IPS-15b (cell line): ENCODE data around the gene NAA60.
"Not testable (repeated sequence)": the region's sequence is repeated elsewhere in the genome, so short reads cannot be mapped to it uniquely, and the experiment has no call there.

Experiments used
- H3K27me3 ChIP-seq: one replicate; pipeline ENCODE4 v1.6.1; 2013; ENCODE audit warnings: low read length; ENCODE audit not compliant: control insufficient read depth, insufficient read depth
- H3K36me3 ChIP-seq: one replicate; pipeline ENCODE4 v1.6.1; 2013; ENCODE audit warnings: low read length; ENCODE audit not compliant: control insufficient read depth, insufficient read depth
- H3K4me1 ChIP-seq: one replicate; pipeline ENCODE4 v1.6.1; 2013; ENCODE audit warnings: mild to moderate bottlenecking, low read length; ENCODE audit not compliant: control insufficient read depth, insufficient read depth
- H3K4me3 ChIP-seq: one replicate; pipeline ENCODE4 v1.5.1; 2013; ENCODE audit warnings: low read depth, low read length
- H3K9ac ChIP-seq: one replicate; pipeline ENCODE4 v1.6.1; 2013; ENCODE audit warnings: low read depth, mild to moderate bottlenecking, low read length
- H3K9me3 ChIP-seq: one replicate; pipeline ENCODE4 v1.6.1; 2013; ENCODE audit warnings: mild to moderate bottlenecking, low read length; ENCODE audit not compliant: control insufficient read depth, insufficient read depth

NAA60 gene

DNA sequence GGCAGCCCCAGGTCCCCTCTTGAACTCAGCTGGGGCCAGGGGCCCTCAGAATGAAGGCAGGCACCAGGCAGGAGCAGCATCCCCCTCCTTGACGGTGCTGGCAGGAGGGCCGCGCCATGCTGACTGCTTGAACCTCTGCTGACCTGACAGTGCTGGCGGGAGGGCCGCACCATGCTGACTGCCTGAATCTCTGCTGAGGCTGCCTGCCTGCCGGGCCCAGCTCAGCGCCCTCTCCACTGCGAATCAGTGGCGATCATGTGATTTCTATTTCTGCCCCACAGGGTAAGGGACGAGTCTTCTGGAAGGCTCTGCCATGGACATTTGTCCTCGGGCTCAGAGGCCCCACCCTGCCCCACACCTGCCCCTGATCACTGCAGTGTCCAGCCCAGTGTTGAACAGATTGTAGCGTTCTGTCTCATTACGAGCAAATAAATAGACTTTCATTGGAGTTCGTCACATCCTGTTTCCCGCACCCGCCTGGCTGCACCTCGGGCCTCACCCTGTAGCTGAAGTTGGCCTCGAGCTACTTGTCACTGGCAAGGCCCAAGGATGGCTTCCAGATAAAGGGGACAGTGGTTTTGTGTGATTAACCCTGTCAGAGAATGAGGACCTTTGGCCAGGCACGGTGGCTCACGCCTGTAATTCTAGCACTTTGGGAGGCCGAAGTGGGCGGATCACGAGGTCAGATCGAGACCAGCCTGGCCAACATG lies 43.2 kb downstream of the NAA60 start:
- Histone ChIP-seq H3K9me3 (no peaks in the 10 kb centered on the region), H3K4me3 (no peak overlapping the region), H3K9ac (no peak overlapping the region), H3K4me1 (no peaks in the 10 kb centered on the region), H3K27me3 (no peaks in the 10 kb centered on the region), H3K36me3 (peaks cover 43% of the 10 kb centered on the region)

DNA sequence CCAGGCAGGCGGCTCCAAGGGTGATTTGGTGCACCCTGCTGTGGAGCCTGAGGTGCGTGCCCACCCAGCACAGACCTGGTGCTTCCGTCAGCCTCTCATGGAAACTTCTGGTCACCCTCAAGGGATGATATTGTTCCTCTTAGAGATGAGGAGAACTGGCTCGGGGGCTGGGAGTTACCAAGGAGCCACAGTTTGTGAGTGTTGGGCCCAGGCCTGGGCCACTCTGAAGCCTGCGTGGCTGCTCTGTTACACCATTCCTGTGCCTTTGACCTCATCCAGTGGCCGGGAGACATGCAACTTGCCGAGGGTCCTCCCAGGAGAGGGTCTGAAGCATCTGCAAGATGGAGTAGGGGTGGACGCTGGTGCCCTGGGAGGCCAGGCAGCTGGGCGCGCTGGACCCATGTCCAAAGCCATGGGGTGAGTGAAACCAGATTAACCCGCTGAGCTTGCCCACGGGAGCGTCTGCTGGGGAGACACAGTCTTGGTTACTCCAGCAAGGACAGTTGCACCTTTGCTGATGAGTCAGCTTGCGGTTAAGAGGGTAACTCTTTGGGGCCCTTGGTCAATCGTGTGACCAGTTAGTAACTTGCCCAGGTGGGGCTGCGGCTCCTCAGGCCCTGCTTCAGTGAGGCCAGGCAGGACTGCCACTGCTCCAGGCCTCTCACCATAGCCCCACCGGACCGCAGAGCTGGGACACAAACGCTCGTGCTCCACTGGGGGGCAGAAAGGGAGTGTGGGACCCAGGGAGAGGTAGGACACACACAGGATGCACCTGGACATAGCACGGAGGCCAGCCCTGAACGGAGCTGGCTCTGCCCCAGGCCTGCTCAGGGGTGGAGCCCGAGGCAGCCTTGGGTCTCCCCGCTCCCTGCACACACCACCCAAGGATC lies 44.3 kb downstream of the NAA60 start:
- H3K4me1 ChIP-seq, result no peaks in the 10 kb centered on the region

GRCh38 chr16:3488801-3489200 lies 45.3 kb downstream of the NAA60 start:
- no peak overlapping the region for H3K4me3 ChIP-seq
- no peaks in the 10 kb centered on the region for H3K4me1 ChIP-seq
- no peaks in the 10 kb centered on the region for H3K9me3 ChIP-seq
- H3K9ac ChIP-seq, result no peak overlapping the region
- peaks cover 28% of the 10 kb centered on the region for H3K36me3 ChIP-seq
- no peaks in the 10 kb centered on the region for H3K27me3 ChIP-seq

More for the DNA sequence above, 44.3 kb downstream of the NAA60 start:
- H3K4me3 ChIP-seq, result no peak overlapping the region
- H3K27me3 ChIP-seq, result no peaks in the 10 kb centered on the region
- H3K9ac ChIP-seq, result no peak overlapping the region
- peaks cover 38% of the 10 kb centered on the region for H3K36me3 ChIP-seq
- H3K9me3 ChIP-seq, result no peaks in the 10 kb centered on the region

DNA sequence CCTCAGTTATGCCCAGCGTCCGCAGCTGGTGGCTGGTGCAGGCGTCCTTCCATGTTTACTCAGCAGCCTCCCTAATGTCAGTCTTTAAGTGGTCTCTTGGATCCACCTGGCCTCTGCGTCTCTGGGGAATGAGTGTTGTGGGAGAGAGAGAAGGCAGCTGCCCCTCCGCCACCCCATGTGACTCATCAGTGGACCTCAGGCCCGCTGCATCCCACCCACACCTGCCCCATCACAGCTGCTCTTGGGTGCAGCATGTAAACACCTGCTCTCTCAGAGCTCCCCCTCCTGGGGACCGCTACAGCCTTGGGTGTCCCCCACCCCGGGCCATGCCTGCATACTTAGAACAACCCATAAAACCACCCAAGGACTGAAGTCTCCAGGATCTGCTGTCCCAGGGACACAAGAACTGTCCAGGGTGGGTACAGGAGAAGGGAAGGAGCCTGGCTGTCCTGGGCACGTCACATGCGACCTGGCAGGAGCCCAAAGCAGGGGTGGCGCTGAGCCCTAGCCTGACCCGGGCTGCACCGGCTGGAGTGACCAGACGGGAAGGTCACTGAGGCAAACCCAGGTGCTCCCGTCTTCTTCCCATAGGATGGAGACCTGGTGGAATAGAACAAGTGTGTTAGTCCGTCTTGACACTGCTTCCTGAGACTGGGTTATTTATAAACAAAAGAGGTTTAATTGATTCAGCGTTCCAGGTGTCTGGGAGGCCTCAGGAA lies 47.6 kb downstream of the NAA60 start:
- H3K36me3 ChIP-seq, result peaks cover 8% of the 10 kb centered on the region
- H3K9ac ChIP-seq, result no peak overlapping the region
- no peaks in the 10 kb centered on the region for H3K27me3 ChIP-seq
- no peak overlapping the region for H3K4me3 ChIP-seq
- H3K4me1 ChIP-seq, result no peaks in the 10 kb centered on the region
- no peaks in the 10 kb centered on the region for H3K9me3 ChIP-seq

DNA sequence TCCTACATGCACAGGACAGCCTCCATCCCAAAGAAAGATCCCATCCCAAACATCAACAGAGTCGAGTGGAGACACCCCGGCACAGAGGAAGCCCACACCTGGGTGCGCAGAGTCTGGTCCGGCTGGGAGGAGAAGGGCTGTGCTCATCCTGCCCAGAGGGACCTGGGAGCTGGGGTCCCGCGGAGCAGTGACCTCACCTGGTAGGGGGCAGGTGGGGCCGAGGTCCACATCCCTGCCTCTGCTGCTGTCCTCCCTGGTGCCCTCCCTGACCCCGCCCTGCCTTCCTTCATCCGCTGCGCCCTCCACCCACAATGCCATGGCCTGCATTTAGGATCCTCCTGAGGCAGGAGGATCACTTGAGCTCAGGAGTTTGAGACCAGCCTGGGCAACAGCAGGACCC lies 48.9 kb downstream of the NAA60 start:
- Histone ChIP-seq H3K4me1 (no peaks in the 10 kb centered on the region), H3K9ac (no peak overlapping the region), H3K27me3 (no peaks in the 10 kb centered on the region), H3K9me3 (no peaks in the 10 kb centered on the region), H3K4me3 (no peak overlapping the region), H3K36me3 (no peaks in the 10 kb centered on the region)

DNA sequence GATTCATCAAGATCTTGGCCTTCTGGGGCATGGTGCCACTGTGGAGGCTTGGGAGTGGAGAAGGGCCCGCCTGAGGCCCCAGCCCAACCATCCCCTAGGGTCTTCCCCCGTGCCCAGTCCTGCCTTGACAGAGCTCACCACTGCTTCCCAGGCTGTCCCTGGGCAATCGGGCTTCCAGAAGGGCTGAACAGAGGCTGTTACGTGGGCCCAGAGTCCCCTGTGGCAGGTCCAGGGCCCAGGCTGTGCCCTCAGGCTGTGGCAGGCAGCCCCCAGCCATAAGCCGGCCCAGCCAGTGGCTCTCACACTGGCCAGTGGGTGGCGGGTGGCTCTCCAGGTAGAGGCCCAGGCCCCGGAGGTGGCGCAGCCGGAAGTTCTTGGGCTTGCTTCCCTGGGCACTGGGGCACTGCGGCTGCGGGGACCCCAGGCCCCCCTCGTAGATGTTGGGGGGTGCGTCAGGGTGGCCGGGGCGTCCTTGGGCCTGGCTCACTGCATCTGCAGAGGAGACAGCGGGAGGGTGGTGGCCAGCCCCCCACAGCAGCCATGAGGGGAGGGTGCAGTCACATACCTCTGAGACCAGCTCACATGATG lies 51.0 kb downstream of the NAA60 start:
- Histone ChIP-seq H3K9ac (no peak overlapping the region), H3K27me3 (no peaks in the 10 kb centered on the region), H3K9me3 (no peaks in the 10 kb centered on the region), H3K4me1 (no peaks in the 10 kb centered on the region), H3K36me3 (no peaks in the 10 kb centered on the region), H3K4me3 (no peak overlapping the region)

DNA sequence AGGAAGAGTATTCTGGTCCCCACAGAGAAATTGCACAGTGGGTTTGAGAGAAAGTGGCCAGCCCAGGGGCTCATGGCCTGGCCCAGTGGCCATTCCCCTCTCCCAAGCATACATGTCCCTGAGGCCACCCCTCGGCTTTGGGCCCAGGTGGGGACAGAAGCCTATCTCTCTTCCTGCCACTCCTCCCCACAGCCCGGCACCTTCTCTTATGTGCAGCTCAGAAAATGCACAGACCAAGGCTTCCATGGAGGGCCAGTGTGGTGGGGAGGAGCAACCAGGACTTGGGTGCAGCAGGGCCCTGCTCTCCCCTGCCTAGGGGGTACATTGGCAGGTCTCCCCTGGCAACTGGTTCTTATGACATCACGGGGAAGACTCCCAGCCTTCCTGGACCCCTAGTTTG lies 51.7 kb downstream of the NAA60 start, which contains the start of gene C16orf90:
C16orf90 (minus strand) TSS at position 314 of the 400 bp plus-strand sequence; CDS start at position 246, 68 bp downstream.
- H3K4me1 ChIP-seq, result no peaks in the 10 kb centered on the region
- no peak within 1 kb of the TSS for H3K4me3 ChIP-seq
- no peaks in the 10 kb centered on the region for H3K9me3 ChIP-seq
- H3K36me3 ChIP-seq, result no peaks in the 10 kb centered on the region
- no peaks in the 10 kb centered on the region for H3K27me3 ChIP-seq
- H3K9ac ChIP-seq, result no peak within 1 kb of the TSS

GRCh38 chr16:3496386-3496785 lies 52.9 kb downstream of the NAA60 start:
- no peak overlapping the region for H3K4me3 ChIP-seq
- no peaks in the 10 kb centered on the region for H3K36me3 ChIP-seq
- no peaks in the 10 kb centered on the region for H3K9me3 ChIP-seq
- no peak overlapping the region for H3K9ac ChIP-seq
- no peaks in the 10 kb centered on the region for H3K4me1 ChIP-seq
- no peaks in the 10 kb centered on the region for H3K27me3 ChIP-seq

DNA sequence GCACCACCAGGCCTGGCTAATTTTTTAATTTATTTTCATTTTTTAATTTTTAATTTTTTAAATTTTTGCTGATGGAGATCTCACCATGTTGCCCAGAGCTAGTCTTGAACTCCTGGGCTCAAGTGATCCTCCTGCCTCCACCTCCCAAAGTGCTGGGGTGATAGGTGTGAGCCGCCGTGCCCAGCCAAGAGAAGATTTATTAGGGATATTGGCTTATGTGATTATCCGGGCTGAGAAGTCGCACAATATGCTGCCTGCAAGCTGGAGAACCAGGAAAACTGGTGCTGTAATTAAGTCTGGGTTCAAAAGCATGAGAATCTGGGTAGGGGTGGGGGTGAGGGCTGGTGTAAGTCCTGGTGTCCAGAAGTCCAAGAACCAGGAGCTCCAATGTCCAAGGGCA lies 54.3 kb downstream of the NAA60 start:
- no peaks in the 10 kb centered on the region for H3K36me3 ChIP-seq
- peaks cover 2% of the 10 kb centered on the region for H3K4me1 ChIP-seq
- no peak overlapping the region for H3K4me3 ChIP-seq
- no peaks in the 10 kb centered on the region for H3K27me3 ChIP-seq
- H3K9ac ChIP-seq, result no peak overlapping the region
- no peaks in the 10 kb centered on the region for H3K9me3 ChIP-seq

- Histone ChIP-seq H3K4me3 (no peak overlapping the region), H3K9me3 (no peaks in the 10 kb centered on the region), H3K27me3 (no peaks in the 10 kb centered on the region), H3K36me3 (no peaks in the 10 kb centered on the region), H3K9ac (no peak overlapping the region), H3K4me1 (peaks cover 2% of the 10 kb centered on the region)
Observed at GRCh38 chr16:3498988-3499387, 55.5 kb downstream of the NAA60 start.

DNA sequence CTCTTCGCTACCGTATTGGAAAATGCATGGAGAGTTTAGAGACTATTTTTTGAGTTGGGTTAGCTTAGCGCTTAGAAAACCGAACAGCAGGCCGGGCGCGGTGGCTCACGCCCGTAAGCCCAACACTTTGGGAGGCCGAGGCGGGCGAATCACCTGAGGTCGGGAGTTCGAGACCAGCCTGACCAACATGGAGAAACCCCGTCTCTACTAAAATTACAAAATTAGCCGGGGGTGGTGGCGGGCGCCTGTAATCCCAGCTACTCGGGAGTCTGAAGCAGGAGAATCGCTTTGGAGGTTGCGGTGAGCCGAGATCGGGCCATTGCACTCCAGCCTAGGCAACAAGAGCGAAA lies 57.9 kb downstream of the NAA60 start:
- H3K9ac ChIP-seq, H3K36me3 ChIP-seq, H3K27me3 ChIP-seq, H3K9me3 ChIP-seq, H3K4me1 ChIP-seq: not testable (repeated sequence)
- peak overlapping the region; percentile 79 for H3K4me3 ChIP-seq
